Body of pancreas (tissue), 4 donors: ENCODE data around the gene RLN2.

Source experiments
- POLR2A ChIP-seq, 3 donors: fragments of 450-650 bp; IDR thresholded peaks; one replicate each; pipeline ENCODE4 v1.6.1; 2016; ENCODE audit warnings: antibody characterized with exemption in 3 of 3, mild to moderate bottlenecking in 2 of 3
- TF ChIP-seq, protein P1 (sequence below), 7 experiments: fragments of 450-650 bp in 4 of 7; fragments of 200-600 bp in 3 of 7; sonication (generic) in 3 of 7; IDR thresholded peaks; one replicate each; pipeline ENCODE4 v1.5.1; 2016 to 2019; ENCODE audit warnings: antibody characterized with exemption in 7 of 7

DNA sequence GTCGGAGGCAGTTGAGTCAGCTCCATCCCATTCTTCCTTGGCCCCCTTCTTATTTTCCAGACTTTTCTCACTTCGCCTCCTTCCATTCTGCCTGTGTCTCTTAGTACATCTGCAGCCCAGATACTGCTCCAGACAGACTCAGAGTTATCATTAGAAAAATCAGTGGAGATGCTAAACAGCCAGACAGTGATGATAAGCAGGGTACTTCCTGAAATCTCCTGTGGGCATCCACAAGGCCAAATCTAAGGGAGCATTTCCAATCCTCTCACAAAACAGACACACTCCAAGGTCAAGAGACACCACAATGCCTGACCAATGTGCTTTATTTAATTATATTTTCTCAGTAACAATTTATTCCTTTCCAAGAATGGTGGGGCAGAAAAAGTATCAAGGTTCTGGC lies 49.7 kb upstream of the RLN2 start:
- TF ChIP-seq, protein P1, sequence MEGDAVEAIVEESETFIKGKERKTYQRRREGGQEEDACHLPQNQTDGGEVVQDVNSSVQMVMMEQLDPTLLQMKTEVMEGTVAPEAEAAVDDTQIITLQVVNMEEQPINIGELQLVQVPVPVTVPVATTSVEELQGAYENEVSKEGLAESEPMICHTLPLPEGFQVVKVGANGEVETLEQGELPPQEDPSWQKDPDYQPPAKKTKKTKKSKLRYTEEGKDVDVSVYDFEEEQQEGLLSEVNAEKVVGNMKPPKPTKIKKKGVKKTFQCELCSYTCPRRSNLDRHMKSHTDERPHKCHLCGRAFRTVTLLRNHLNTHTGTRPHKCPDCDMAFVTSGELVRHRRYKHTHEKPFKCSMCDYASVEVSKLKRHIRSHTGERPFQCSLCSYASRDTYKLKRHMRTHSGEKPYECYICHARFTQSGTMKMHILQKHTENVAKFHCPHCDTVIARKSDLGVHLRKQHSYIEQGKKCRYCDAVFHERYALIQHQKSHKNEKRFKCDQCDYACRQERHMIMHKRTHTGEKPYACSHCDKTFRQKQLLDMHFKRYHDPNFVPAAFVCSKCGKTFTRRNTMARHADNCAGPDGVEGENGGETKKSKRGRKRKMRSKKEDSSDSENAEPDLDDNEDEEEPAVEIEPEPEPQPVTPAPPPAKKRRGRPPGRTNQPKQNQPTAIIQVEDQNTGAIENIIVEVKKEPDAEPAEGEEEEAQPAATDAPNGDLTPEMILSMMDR (IDR thresholded peaks at IDR 0.05), result no peak
- TF ChIP-seq POLR2A (IDR thresholded peaks at IDR 0.05), result no peak
